T-helper 1 cell (primary cell): ENCODE results near the gene FAT4.

Experiments used
- DNase-seq, 5 donors: peaks; one replicate each; pipeline ENCODE4 v3.0.0-alpha.2; 2012 to 2020

The FAT4 gene

DNA sequence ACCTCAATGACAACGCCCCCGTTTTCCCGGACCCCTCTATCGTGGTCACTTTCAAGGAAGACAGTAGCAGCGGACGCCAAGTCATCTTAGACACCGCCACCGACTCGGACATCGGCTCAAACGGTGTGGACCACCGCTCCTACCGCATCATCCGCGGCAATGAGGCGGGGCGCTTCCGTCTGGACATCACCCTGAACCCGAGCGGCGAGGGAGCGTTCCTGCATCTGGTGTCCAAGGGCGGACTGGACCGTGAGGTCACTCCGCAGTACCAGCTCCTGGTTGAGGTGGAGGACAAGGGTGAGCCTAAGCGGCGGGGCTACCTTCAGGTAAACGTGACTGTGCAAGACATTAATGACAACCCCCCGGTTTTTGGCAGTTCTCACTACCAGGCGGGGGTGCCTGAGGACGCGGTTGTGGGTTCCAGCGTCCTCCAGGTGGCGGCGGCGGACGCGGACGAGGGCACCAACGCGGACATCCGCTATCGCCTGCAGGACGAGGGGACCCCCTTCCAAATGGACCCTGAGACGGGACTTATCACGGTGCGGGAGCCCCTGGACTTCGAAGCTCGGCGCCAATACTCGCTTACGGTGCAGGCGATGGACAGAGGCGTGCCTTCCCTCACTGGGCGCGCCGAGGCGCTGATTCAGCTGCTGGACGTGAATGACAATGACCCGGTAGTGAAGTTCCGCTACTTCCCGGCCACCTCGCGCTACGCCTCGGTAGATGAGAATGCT is 2.2 kb downstream of the FAT4 start:
- no peak for DNase-seq

DNA sequence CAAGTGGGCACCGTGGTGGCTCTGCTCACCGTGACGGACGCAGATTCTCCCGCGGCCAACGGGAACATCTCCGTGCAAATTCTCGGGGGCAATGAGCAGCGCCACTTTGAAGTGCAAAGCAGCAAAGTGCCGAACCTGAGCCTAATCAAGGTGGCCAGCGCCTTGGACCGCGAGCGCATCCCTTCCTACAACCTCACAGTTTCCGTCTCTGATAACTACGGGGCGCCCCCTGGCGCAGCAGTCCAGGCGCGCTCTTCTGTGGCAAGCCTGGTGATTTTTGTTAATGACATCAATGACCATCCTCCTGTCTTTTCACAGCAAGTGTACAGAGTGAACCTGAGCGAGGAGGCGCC is 2.7 kb downstream of the FAT4 start:
- DNase-seq = no peak

GRCh38 chr4:125319311-125319710 is 4.6 kb downstream of the FAT4 start:
- DNase-seq = no peak

DNA sequence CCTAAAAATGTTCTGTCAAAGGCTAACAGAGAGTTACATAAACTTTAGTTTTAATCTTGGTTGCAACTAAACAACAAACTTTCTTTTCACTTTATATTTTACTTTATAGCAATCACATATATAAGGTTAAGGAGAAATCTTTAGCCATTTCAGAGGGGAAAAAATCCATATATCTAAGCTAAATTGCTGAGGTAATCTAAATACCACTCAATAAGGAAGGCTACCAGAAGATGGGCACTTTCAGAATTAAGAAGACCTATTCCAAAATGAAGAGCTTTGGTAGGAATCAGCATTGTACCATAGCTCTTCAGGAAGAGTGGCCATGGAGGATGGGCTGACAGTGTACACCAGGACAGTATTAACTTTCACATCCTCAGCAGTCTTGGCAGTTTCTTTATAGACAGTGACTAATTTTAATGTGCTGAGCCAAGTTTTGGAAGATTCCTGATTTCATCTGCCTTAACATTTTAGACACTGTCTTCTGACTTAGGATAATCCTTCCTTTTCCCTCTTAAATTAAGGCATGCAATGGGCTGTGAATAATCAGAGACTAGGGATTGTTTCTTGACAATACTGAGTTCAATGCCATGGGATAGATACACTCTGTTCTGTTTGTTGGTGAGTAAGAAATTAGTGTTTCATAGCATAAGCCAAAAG is 7.1 kb downstream of the FAT4 start:
- no peak for DNase-seq

GRCh38 chr4:125322366-125322730 is 7.6 kb downstream of the FAT4 start:
- DNase-seq = no peak

DNA sequence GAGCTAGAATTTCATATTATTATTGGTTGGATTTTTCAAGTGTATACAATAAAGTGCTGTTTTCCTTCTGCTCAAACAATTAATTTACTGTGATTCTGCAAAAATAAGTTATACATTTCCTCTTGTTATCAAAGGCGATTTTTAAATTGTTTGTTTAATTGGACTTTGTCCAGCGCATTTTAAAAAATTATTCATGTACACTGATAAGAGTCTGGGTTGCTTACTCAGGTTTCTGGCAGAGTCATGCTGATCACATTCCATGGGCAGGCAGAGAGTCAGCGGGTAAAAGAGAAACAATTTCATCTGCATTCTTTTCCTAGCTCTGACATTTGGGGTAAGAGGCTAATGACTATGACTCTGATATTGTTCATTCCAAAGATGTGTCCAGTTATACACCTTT is 8.9 kb downstream of the FAT4 start:
- DNase-seq = no peak

- no peak for DNase-seq
Measured at GRCh38 chr4:125325733-125326132, 11.0 kb downstream of the FAT4 start.

GRCh38 chr4:125331116-125331515 is 16.4 kb downstream of the FAT4 start:
- DNase-seq = no peak

DNA sequence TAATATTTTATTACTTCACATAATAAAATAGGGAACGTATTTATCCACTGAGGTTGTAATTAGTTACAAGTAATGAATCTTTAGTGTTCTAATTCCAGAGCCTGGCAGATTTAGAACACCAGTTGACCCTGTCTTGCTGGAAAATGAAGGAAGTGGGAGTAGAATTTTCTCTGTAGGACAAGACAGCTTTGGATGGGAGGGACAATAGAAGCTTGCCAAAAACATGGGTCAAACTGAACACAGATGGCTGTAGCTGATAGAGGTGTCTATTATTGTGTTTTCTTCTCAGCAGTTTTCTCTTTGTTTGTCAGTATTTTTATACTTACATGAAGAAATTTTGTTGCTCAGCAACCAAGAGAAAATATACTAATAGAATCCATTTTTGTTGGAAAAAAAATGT is 20.2 kb downstream of the FAT4 start:
- no peak for DNase-seq

- DNase-seq = no peak
Measured at GRCh38 chr4:125338814-125339213, 24.1 kb downstream of the FAT4 start.

DNA sequence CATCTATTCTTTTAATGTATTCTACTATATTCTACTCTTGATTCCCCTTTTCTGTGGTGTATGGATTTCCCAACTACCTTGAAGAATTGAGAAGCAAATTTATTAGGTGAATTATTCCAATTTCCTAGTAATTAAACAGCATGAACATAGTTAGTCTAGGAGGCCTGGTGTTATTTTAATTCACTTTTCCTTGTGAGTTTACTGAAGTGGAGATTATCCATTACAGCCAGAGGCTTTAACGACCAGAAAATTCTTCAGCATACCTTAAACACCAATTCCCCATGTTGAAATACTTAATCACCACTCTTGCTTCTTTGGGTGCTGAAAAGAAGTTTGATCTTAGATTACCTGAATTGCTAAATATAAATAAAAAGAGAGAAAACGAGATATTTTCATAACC is 29.4 kb downstream of the FAT4 start:
- no peak for DNase-seq

DNA sequence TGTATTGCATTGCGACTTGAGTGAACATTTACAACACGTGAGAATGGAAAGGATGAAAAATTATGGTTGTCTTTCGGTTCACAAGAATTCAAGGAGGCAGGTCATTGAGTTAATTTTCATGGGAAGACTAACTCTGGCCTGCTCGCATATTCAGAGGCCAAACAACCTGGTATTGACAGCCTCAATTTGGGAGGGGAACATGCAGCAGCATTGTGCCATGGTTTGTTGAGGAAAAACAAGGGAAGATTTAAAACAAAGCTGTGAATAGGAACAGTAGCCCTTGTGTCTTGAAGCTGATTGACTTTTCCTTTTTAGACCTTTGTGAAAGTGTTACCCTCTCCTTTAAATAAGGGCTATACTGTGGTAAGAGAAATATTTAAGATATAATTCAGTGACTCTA is 31.9 kb downstream of the FAT4 start:
- DNase-seq = no peak

GRCh38 chr4:125350470-125351135 is 35.8 kb downstream of the FAT4 start:
- no peak for DNase-seq

DNA sequence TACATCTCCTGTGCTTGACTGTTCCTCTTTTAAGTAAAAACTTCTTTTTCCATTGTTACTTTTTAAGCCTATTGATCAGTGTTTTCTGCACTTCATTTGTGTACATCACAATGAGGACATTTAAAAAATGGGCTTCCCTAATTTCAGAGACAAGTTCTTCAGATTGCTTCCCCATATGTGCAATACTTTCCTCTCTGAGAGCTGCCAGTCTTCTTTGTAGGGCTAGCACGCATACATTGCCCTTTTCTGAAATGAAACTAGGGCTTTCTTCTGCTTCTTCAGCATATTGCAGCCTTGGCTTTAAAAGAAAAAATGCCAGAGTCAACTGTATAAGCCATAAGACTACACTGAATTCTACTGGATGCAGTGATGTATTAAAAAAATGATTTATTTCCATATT is 37.8 kb downstream of the FAT4 start:
- no peak for DNase-seq

GRCh38 chr4:125353131-125353530 is 38.4 kb downstream of the FAT4 start:
- DNase-seq = no peak

GRCh38 chr4:125355791-125356190 is 41.0 kb downstream of the FAT4 start:
- no peak for DNase-seq

GRCh38 chr4:125357675-125358074 is 42.9 kb downstream of the FAT4 start:
- no peak for DNase-seq

GRCh38 chr4:125358453-125358852 is 43.7 kb downstream of the FAT4 start:
- DNase-seq = no peak

DNA sequence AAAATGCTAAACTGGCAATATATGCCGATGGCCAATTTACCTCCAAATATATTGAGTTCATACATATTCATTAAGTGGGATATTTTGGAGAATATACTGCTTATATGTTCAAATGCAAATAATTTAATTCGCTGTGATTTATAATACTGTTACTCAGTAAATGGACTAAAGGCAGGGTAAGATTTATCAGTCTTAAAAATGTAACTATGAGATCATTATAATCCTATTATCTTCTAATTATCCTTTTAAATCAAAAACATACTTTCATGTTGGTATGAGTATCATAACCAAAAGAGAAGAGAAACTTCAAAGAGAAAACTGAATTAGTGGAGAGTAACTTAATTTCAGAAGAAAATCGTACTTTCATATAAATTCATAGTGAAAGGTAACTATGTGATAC is 44.6 kb downstream of the FAT4 start:
- no peak for DNase-seq

DNA sequence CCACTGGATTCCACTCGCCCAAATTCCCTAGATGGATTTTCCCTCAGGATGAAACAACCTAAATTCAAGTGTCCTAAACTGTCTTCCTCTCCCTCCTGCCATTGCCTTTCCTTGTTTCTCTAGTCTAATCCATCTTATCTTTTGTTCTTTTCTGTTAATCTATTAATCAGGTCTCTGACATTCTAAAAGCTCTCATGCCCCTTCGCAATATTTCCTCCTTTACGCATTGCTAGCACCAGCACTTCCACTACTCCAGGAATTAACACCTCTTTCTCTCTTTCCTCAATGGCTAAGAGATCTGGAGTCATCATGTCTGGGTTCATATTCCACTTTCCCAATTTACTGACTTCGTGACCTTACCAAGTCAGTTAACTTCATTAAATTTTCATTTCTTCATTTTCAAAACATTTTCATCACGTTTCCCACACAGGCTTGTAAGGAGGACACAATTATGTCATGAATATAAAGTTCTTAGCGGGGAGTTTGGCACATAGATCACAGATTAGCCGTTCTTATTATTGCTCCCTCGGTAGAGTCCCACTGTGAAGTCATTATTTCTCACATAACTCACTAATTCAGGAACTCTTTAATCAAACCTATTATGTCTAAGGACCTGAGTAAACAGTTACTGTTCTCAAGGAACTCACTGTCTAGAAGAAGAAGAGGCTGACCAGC is 45.3 kb downstream of the FAT4 start:
- DNase-seq = no peak

- no peak for DNase-seq
Measured at GRCh38 chr4:125360727-125361126, 46.0 kb downstream of the FAT4 start.
